Peyer's patch (tissue), 4 donors: Measurements from ENCODE around the gene IAH1.

Source experiments
- POLR2A ChIP-seq, 2 donors: fragments of 450-650 bp; IDR thresholded peaks; one replicate each; pipeline ENCODE4 v1.5.1; 2017; ENCODE audit warnings: antibody characterized with exemption in 2 of 2, mild to moderate bottlenecking in 2 of 2, moderate library complexity in 2 of 2
- TF ChIP-seq, protein P1 (sequence below), 6 experiments: fragments of 450-650 bp in 4 of 6; fragments of 200-600 bp in 2 of 6; sonication (generic) in 1 of 6; IDR thresholded peaks; one replicate each; pipeline ENCODE4 v1.5.1; 2017 to 2019; ENCODE audit warnings: antibody characterized with exemption in 6 of 6, mild to moderate bottlenecking in 3 of 6, moderate library complexity in 1 of 6

DNA sequence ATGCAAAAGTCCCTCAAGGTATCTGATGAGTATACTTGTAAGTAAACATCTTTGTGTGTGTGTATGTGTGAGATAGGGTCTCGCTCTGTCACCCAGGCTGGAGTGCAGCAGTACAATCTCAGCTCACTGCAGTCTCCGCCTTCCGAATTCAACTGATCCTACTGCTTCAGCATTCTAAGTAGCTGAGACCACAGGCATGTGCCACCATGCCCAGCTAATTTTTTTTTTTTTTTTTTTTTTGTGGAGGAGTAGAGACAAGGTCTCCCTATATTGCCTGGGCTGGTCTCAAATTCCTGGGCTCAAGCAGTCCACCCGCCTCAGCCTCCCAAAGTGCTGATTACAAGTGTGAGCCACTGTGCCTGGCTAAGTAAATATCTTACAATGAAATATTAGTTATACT lies 58.1 kb downstream of the IAH1 start:
- no peak for TF ChIP-seq POLR2A (IDR thresholded peaks at IDR 0.05)
- TF ChIP-seq, protein P1, sequence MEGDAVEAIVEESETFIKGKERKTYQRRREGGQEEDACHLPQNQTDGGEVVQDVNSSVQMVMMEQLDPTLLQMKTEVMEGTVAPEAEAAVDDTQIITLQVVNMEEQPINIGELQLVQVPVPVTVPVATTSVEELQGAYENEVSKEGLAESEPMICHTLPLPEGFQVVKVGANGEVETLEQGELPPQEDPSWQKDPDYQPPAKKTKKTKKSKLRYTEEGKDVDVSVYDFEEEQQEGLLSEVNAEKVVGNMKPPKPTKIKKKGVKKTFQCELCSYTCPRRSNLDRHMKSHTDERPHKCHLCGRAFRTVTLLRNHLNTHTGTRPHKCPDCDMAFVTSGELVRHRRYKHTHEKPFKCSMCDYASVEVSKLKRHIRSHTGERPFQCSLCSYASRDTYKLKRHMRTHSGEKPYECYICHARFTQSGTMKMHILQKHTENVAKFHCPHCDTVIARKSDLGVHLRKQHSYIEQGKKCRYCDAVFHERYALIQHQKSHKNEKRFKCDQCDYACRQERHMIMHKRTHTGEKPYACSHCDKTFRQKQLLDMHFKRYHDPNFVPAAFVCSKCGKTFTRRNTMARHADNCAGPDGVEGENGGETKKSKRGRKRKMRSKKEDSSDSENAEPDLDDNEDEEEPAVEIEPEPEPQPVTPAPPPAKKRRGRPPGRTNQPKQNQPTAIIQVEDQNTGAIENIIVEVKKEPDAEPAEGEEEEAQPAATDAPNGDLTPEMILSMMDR (IDR thresholded peaks at IDR 0.05) = no peak
